H1 (cell line): Measurements from ENCODE around the gene TSKU. TPM values are rescaled to one million over a fixed set of nuclear protein-coding genes. Genes with fewer than 3 reads are reported as not detected.

ENCODE experiments used
- CTCF ChIA-PET: fragments of 300-600 bp; sonication (Branson Sonifier 250); formaldehyde crosslinking; loops from one replicate; lab custom pipeline; 2021; ENCODE audit not compliant: partially characterized antibody; lab: Charles Lee
- POLR2A ChIA-PET: fragments of 300-600 bp; sonication (Branson Sonifier 250); formaldehyde crosslinking; loops from one replicate; lab custom pipeline; 2021; ENCODE audit warnings: inconsistent platforms; ENCODE audit not compliant: partially characterized antibody; lab: Charles Lee
- DNase-seq, 2 experiments: peaks; one replicate each; pipeline versions ENCODE4 v3.0.0 to v3.0.0-alpha.2; 2010 to 2022; ENCODE audit warnings: low spot score in 2 of 2, low read depth in 1 of 2, mixed read lengths in 1 of 2
- FAIRE-seq: peaks from 2 replicates; lab custom pipeline; 2011; peaks lifted over from hg19 to GRCh38; lab: Jason Lieb, UNC
- H2AFZ ChIP-seq: 2 replicates; pipeline ENCODE4 v1.8.1; 2012; ENCODE audit warnings: low read length, inconsistent platforms
- H2AK5ac ChIP-seq: 2 replicates; pipeline ENCODE4 v1.6.1; 2013; ENCODE audit warnings: low read depth, low read length
- H2BK120ac ChIP-seq: replicated peaks from 2 replicates; pipeline ENCODE3; 2013; ENCODE audit warnings: low read depth, low read length, inconsistent platforms
- H2BK12ac ChIP-seq: 2 replicates; pipeline ENCODE4 v1.6.1; 2013; ENCODE audit warnings: low read depth, low read length
- H2BK15ac ChIP-seq: 2 replicates; pipeline ENCODE4 v1.6.1; 2013; ENCODE audit warnings: low read length
- H2BK20ac ChIP-seq: 2 replicates; pipeline ENCODE4 v1.6.1; 2013; ENCODE audit warnings: low read length
- H2BK5ac ChIP-seq: 2 replicates; pipeline ENCODE4 v1.6.1; 2013; ENCODE audit warnings: low read depth, low read length
- H3K14ac ChIP-seq: 2 replicates; pipeline ENCODE4 v1.6.1; 2013; ENCODE audit warnings: inconsistent platforms; ENCODE audit not compliant: insufficient read length
- H3K18ac ChIP-seq: 2 replicates; pipeline ENCODE4 v1.6.1; 2013; ENCODE audit warnings: low read length; ENCODE audit errors: extremely low read depth
- H3K23ac ChIP-seq: 2 replicates; pipeline ENCODE4 v1.6.1; 2013; ENCODE audit warnings: inconsistent platforms; ENCODE audit not compliant: insufficient read length
- H3K23me2 ChIP-seq: 2 replicates; pipeline ENCODE4 v1.6.1; 2013; ENCODE audit warnings: low read depth, low read length
- H3K27ac ChIP-seq: 2 replicates; pipeline ENCODE4 v1.6.1; 2011; ENCODE audit warnings: low read depth, low read length, inconsistent platforms
- H3K27me3 ChIP-seq, 4 experiments: replicated peaks in 1 of 4; 1 replicate in 1 of 4; 2 replicates in 3 of 4; pipeline versions ENCODE4 v1.6.1 to v1.8.1; 2011 to 2013; ENCODE audit warnings: low read length in 3 of 4, mild to moderate bottlenecking in 3 of 4, inconsistent platforms in 2 of 4, mixed read lengths in 2 of 4, moderate library complexity in 1 of 4; ENCODE audit not compliant: control insufficient read depth in 3 of 4, insufficient read depth in 3 of 4; ENCODE audit errors: extremely low read depth in 1 of 4
- H3K36me3 ChIP-seq, 4 experiments: 2 replicates each; pipeline versions ENCODE4 v1.6.1 to v1.8.1; 2011 to 2013; ENCODE audit warnings: mild to moderate bottlenecking in 4 of 4, low read length in 3 of 4, moderate library complexity in 2 of 4, control low read depth in 1 of 4, inconsistent platforms in 1 of 4; ENCODE audit not compliant: insufficient read depth in 4 of 4, control insufficient read depth in 2 of 4
- H3K4ac ChIP-seq: replicated peaks from 2 replicates; pipeline ENCODE3; 2013; ENCODE audit warnings: low read length, low read depth, mixed read lengths, inconsistent platforms; ENCODE audit not compliant: insufficient read length
- H3K4me1 ChIP-seq, 4 experiments: replicated peaks in 1 of 4; 1 replicate in 1 of 4; 2 replicates in 3 of 4; pipeline versions ENCODE4 v1.6.1 to v1.8.1; 2011 to 2013; ENCODE audit warnings: low read length in 3 of 4, inconsistent platforms in 2 of 4, mixed read lengths in 1 of 4; ENCODE audit not compliant: insufficient read depth in 4 of 4, control insufficient read depth in 3 of 4
- H3K4me2 ChIP-seq, 2 experiments: 2 replicates each; pipeline versions ENCODE4 v1.6.1 to v1.8.1; 2011 to 2013; ENCODE audit warnings: low read depth in 2 of 2, low read length in 2 of 2, control low read depth in 1 of 2, inconsistent platforms in 1 of 2, mild to moderate bottlenecking in 1 of 2; ENCODE audit not compliant: insufficient read depth in 1 of 2
- H3K4me3 ChIP-seq, 4 experiments: fragments of 200-600, 300-600 bp in 1 of 4; sonication (generic), shearing (Covaris generic), sonication (Bioruptor Twin) in 1 of 4; 2 replicates each; pipeline versions ENCODE4 v1.5.1 to v1.8.1; 2011 to 2016; ENCODE audit warnings: low read length in 4 of 4, low read depth in 3 of 4, control low read depth in 2 of 4, inconsistent platforms in 2 of 4, mild to moderate bottlenecking in 2 of 4, mixed read lengths in 1 of 4, moderate library complexity in 1 of 4; ENCODE audit not compliant: insufficient read depth in 2 of 4; ENCODE audit errors: extremely low read depth in 1 of 4
- H3K56ac ChIP-seq: replicated peaks from 2 replicates; pipeline ENCODE3; 2013; ENCODE audit warnings: low read depth, mild to moderate bottlenecking, mixed read lengths, low read length, inconsistent platforms; ENCODE audit not compliant: insufficient read length
- H3K79me1 ChIP-seq: 2 replicates; pipeline ENCODE4 v1.6.1; 2013; ENCODE audit warnings: low read depth, low read length, control low read depth
- H3K79me2 ChIP-seq, 2 experiments: 2 replicates each; pipeline versions ENCODE4 v1.6.1 to v1.8.1; 2012 to 2013; ENCODE audit warnings: low read length in 2 of 2, mild to moderate bottlenecking in 2 of 2, inconsistent platforms in 1 of 2; ENCODE audit not compliant: insufficient read depth in 2 of 2, control insufficient read depth in 1 of 2
- H3K9ac ChIP-seq, 4 experiments: replicated peaks in 1 of 4; 1 replicate in 1 of 4; 2 replicates in 3 of 4; pipeline versions ENCODE4 v1.6.1 to v1.8.1; 2011 to 2013; ENCODE audit warnings: low read depth in 3 of 4, low read length in 3 of 4, control low read depth in 2 of 4, mild to moderate bottlenecking in 2 of 4, moderate library complexity in 2 of 4, inconsistent platforms in 1 of 4; ENCODE audit errors: extremely low read depth in 1 of 4
- H3K9me3 ChIP-seq, 2 experiments: 2 replicates each; pipeline versions ENCODE4 v1.6.1 to v1.8.1; 2012 to 2013; ENCODE audit warnings: mild to moderate bottlenecking in 2 of 2, moderate library complexity in 2 of 2, control low read depth in 1 of 2, inconsistent platforms in 1 of 2, low read depth in 1 of 2, low read length in 1 of 2, mixed read lengths in 1 of 2; ENCODE audit not compliant: insufficient read depth in 2 of 2
- H4K20me1 ChIP-seq, 2 experiments: replicated peaks in 1 of 2; 2 replicates each; pipeline versions ENCODE3 to v1.8.1; 2011 to 2013; ENCODE audit warnings: inconsistent platforms in 2 of 2, low read length in 2 of 2, mild to moderate bottlenecking in 1 of 2; ENCODE audit not compliant: insufficient read depth in 2 of 2, control insufficient read depth in 1 of 2
- H4K5ac ChIP-seq: 2 replicates; pipeline ENCODE4 v1.6.1; 2013; ENCODE audit warnings: low read length, low read depth, mixed read lengths, inconsistent platforms; ENCODE audit not compliant: insufficient read length
- H4K8ac ChIP-seq: 2 replicates; pipeline ENCODE4 v1.8.0; 2013; ENCODE audit warnings: mild to moderate bottlenecking, moderate library complexity, low read length, inconsistent platforms; ENCODE audit not compliant: insufficient read depth; ENCODE audit errors: extremely low read depth
- H4K91ac ChIP-seq: replicated peaks from 2 replicates; pipeline ENCODE3; 2013; ENCODE audit warnings: low read length, mixed read lengths, inconsistent platforms; ENCODE audit not compliant: insufficient read length
- BCL11A ChIP-seq, 2 experiments: IDR thresholded peaks; one replicate each; pipeline ENCODE4 v1.6.1; 2011; ENCODE audit warnings: low read depth in 2 of 2, low read length in 2 of 2, mild to moderate bottlenecking in 2 of 2
- E2F6 ChIP-seq: IDR thresholded peaks from 2 replicates; pipeline ENCODE4 v1.6.1; 2012; ENCODE audit warnings: inconsistent platforms
- EZH2 ChIP-seq: fragments of 200-600 bp; sonication (generic); IDR thresholded peaks from 2 replicates; pipeline ENCODE4 v1.7.1; 2012; ENCODE audit warnings: low read depth, mild to moderate bottlenecking, moderate library complexity, low read length, inconsistent platforms; ENCODE audit not compliant: severe bottlenecking
- PHF8 ChIP-seq: fragments of 200-600 bp; sonication (generic); conservative IDR thresholded peaks from 2 replicates; pipeline ENCODE4 v1.7.1; 2012; ENCODE audit warnings: low read depth, mild to moderate bottlenecking, inconsistent platforms, low read length, moderate library complexity
- POU5F1 ChIP-seq: IDR thresholded peaks from 2 replicates; pipeline ENCODE4 v1.6.1; 2011; ENCODE audit warnings: low read depth, mild to moderate bottlenecking, low read length, moderate library complexity
- RFX5 ChIP-seq: IDR thresholded peaks from 2 replicates; pipeline ENCODE4 v1.6.1; 2011; ENCODE audit warnings: low read depth, low read length, improper control_type of control experiment, borderline replicate concordance
- SUZ12 ChIP-seq: fragments of 200-600 bp; sonication (generic); IDR thresholded peaks from 2 replicates; pipeline ENCODE4 v1.6.1; 2012; ENCODE audit warnings: mild to moderate bottlenecking, inconsistent platforms, low read length, moderate library complexity, mixed read lengths
- WGBS, 2 experiments: shearing (Covaris generic) in 1 of 2; methylation state at CpG; one replicate each; pipeline versions ENCODE4 v1.1.6 to v1.1.7; 2013 to 2015; ENCODE audit warnings: low lambda C conversion rate in 2 of 2, mixed read lengths in 2 of 2, inconsistent platforms in 1 of 2, low coverage in 1 of 2, missing lambda C conversion rate in 1 of 2; ENCODE audit not compliant: insufficient replicate concordance in 2 of 2, insufficient coverage in 1 of 2, insufficient read length in 1 of 2; ENCODE audit errors: extremely low coverage in 1 of 2, missing lambda C conversion rate in 1 of 2; 5-methylcytosine and 5-hydroxymethylcytosine counted together
- polyA plus RNA-seq, 7 experiments: library from polyadenylated mRNA; depleted of rRNA in 3 of 7; stranded (reverse) in 5 of 7; unstranded in 2 of 7; fragments of >200 nt in 5 of 7; fragments of 200-250 nt in 2 of 7; gene quantifications; 1 replicate in 5 of 7; 2 replicates in 1 of 7; 4 replicates in 1 of 7; pipeline versions ENCODE4 v1.2.1 to v1.2.3, GENCODE V29; 2011 to 2013; ENCODE audit warnings: missing spikeins in 2 of 7, mixed read lengths in 2 of 7
- total RNA-seq: library from RNA; stranded (reverse); fragmentation: NEBNext Ultra II Directional; extraction: Animal tissue kit (Norgen Biotek cat#: 25700); gene quantifications from 2 replicates; pipeline ENCODE4 v1.2.1, GENCODE V29; 2021

TSKU gene
- total and polyA plus RNA-seq, 2 of the 8 experiments (the other 6 are each of a cell fraction or from before 2014, with no cell fraction given): 22.8 to 28.4 TPM

GRCh38 chr11:76764941-76765665 lies 18.1 kb upstream of the TSKU start:
- no peak overlapping the region for H3K4ac ChIP-seq
- H4K5ac ChIP-seq: no peak overlapping the region
- 85 to 100% methylated on average over 2 to 10 of the region's 10 CpGs for WGBS, 2 experiments

More at GRCh38 chr11:76764941-76765665, 18.1 kb upstream of the TSKU start:
- no peak overlapping the region for H2BK15ac ChIP-seq
- no peak overlapping the region for H2BK12ac ChIP-seq
- H2AFZ ChIP-seq: no peak overlapping the region
- H2BK20ac ChIP-seq: no peak overlapping the region
- no peak overlapping the region for H3K23ac ChIP-seq
- H3K79me2 ChIP-seq: no peaks in the 10 kb centered on the region
- no peak overlapping the region for H3K27ac ChIP-seq
- H3K4me3 ChIP-seq: no peak overlapping the region
- no peak overlapping the region; the same call in 1 of the 2 replicates for H4K8ac ChIP-seq
- H2BK120ac ChIP-seq: no peak overlapping the region
- no peak overlapping the region for H2AK5ac ChIP-seq
- no peak overlapping the region for H3K56ac ChIP-seq
- ChIA-PET POLR2A (interaction anchor here (1.0 kb wide), 1 partner anchor 27 kb away, joined by 3 read pairs; no protein-coding TSS in a partner anchor), CTCF (interaction anchor here (1.0 to 1.2 kb wide), 2 partner anchors 11 to 31 kb away, joined by 3 read pairs; no protein-coding TSS in a partner anchor)
- no peaks in the 10 kb centered on the region for H3K9me3 ChIP-seq
- no peak overlapping the region for H3K4me2 ChIP-seq
- DNase-seq: no peak
- TF ChIP-seq SUZ12 (no peak), EZH2 (no peak), POU5F1 (no peak), RFX5 (no peak), E2F6 (no peak), PHF8 (no peak), BCL11A (IDR thresholded peaks at IDR 0.05; ENCODE audit: low read depth in 2 of 2, low read length in 2 of 2) (no peak)
- H3K23me2 ChIP-seq: no peaks in the 10 kb centered on the region
- H3K36me3 ChIP-seq: no peaks in the 10 kb centered on the region
- H3K4me1 ChIP-seq: peaks cover 0 to 15% (median 12%) of the 10 kb centered on the region in 4 experiments; a peak in 6 of 7 replicates
- peak overlapping the region; percentile 17; the same call in 1 of the 2 replicates for H2BK5ac ChIP-seq
- no peak overlapping the region for H3K18ac ChIP-seq
- H4K20me1 ChIP-seq: no peaks in the 10 kb centered on the region
- no peak overlapping the region for H4K91ac ChIP-seq
- H3K79me1 ChIP-seq: no peaks in the 10 kb centered on the region
- no peak overlapping the region for H3K9ac ChIP-seq
- peaks cover 0 to 3% (median 0%) of the 10 kb centered on the region in 4 experiments; a peak in 1 of 7 replicates for H3K27me3 ChIP-seq
- FAIRE-seq: no peak
- H3K14ac ChIP-seq: no peak overlapping the region
